HG02943 (cell line): ENCODE measurements around the gene SMCO4.

Experiments used
- ATAC-seq: cut with Tn5 transposase; IDR thresholded peaks from one replicate; pipeline ENCODE4 v1.9.1; 2021; ENCODE audit warnings: mild to moderate bottlenecking, low read depth, moderate library complexity; ENCODE audit not compliant: unreplicated experiment

The SMCO4 gene

GRCh38 chr11:93529707-93530467, 13.3 kb downstream of the SMCO4 start:
- ATAC-seq = no peak

- no peak for ATAC-seq
Observed at GRCh38 chr11:93528757-93529645, 14.2 kb downstream of the SMCO4 start.

- no peak for ATAC-seq
Observed at GRCh38 chr11:93528252-93528651, 14.9 kb downstream of the SMCO4 start.

GRCh38 chr11:93526641-93527583, 16.3 kb downstream of the SMCO4 start:
- ATAC-seq = no peak

- ATAC-seq = no peak
Observed at GRCh38 chr11:93526346-93526633, 16.9 kb downstream of the SMCO4 start.

GRCh38 chr11:93525601-93526345, 17.4 kb downstream of the SMCO4 start:
- no peak for ATAC-seq

- no peak for ATAC-seq
Observed at GRCh38 chr11:93524858-93525257, 18.3 kb downstream of the SMCO4 start.

- peak; percentile 43 for ATAC-seq
Observed at GRCh38 chr11:93524173-93524536, 19.0 kb downstream of the SMCO4 start.

- ATAC-seq = no peak
Observed at GRCh38 chr11:93520726-93521509, 22.3 kb downstream of the SMCO4 start.

- ATAC-seq = no peak
Observed at GRCh38 chr11:93519179-93519578, 24.0 kb downstream of the SMCO4 start.

- ATAC-seq = no peak
Observed at GRCh38 chr11:93518081-93518480, 25.1 kb downstream of the SMCO4 start.

- no peak for ATAC-seq
Observed at GRCh38 chr11:93517611-93518010, 25.6 kb downstream of the SMCO4 start.

- ATAC-seq = no peak
Observed at GRCh38 chr11:93517041-93517440, 26.1 kb downstream of the SMCO4 start.

GRCh38 chr11:93515441-93516025, 27.7 kb downstream of the SMCO4 start:
- ATAC-seq = no peak

- ATAC-seq = no peak
Observed at GRCh38 chr11:93514712-93515111, 28.5 kb downstream of the SMCO4 start.

- ATAC-seq = no peak
Observed at GRCh38 chr11:93513772-93514171, 29.4 kb downstream of the SMCO4 start.

GRCh38 chr11:93512949-93513667, 30.1 kb downstream of the SMCO4 start:
- peak; percentile 79 for ATAC-seq

GRCh38 chr11:93512073-93512475, 31.1 kb downstream of the SMCO4 start:
- ATAC-seq = peak; percentile 73
